CD14-positive monocyte (primary cell): ENCODE measurements around the gene NTPCR. TPM values are rescaled to one million over a fixed set of nuclear protein-coding genes. Genes with fewer than 3 reads are reported as not detected.

Experiments used
- DNase-seq, 3 donors: peaks; one replicate each; pipeline ENCODE4 v3.0.0-alpha.2; 2011 to 2022
- H2AFZ ChIP-seq: 2 replicates; pipeline ENCODE4 v1.6.0; 2012; ENCODE audit warnings: mild to moderate bottlenecking, low read depth, low read length, inconsistent platforms; ENCODE audit not compliant: insufficient read depth, poor library complexity, severe bottlenecking
- H3K27ac ChIP-seq, 2 donors: 1 replicate in 1 of 2; 2 replicates in 1 of 2; pipeline ENCODE4 v1.5.1; 2012 to 2013; ENCODE audit warnings: low read length in 2 of 2, control low read depth in 1 of 2, inconsistent platforms in 1 of 2, low read depth in 1 of 2, mild to moderate bottlenecking in 1 of 2
- H3K27me3 ChIP-seq, 2 donors: one replicate each; pipeline versions ENCODE4 v1.6.0 to v1.6.1; 2011 to 2013; ENCODE audit warnings: low read length in 2 of 2; ENCODE audit not compliant: control insufficient read depth in 2 of 2, insufficient read depth in 2 of 2
- H3K36me3 ChIP-seq, 2 donors: replicated peaks in 1 of 2; 1 replicate in 1 of 2; 2 replicates in 1 of 2; pipeline versions ENCODE4 v1.5.1 to v1.6.1; 2012 to 2013; ENCODE audit warnings: low read length in 2 of 2, control low read depth in 1 of 2, inconsistent platforms in 1 of 2, mild to moderate bottlenecking in 1 of 2; ENCODE audit not compliant: insufficient read depth in 2 of 2, control insufficient read depth in 1 of 2
- H3K4me1 ChIP-seq, 2 donors: 1 replicate in 1 of 2; 2 replicates in 1 of 2; pipeline versions ENCODE4 v1.5.1 to v1.6.1; 2012 to 2013; ENCODE audit warnings: low read length in 2 of 2, control low read depth in 1 of 2, inconsistent platforms in 1 of 2, mild to moderate bottlenecking in 1 of 2, moderate library complexity in 1 of 2; ENCODE audit not compliant: insufficient read depth in 2 of 2, control insufficient read depth in 1 of 2
- H3K4me2 ChIP-seq: replicated peaks from 2 replicates; pipeline ENCODE3; 2012; ENCODE audit warnings: low read length, moderate library complexity, mild to moderate bottlenecking; ENCODE audit not compliant: poor library complexity, severe bottlenecking; ENCODE audit errors: extremely low read depth
- H3K4me3 ChIP-seq, 3 experiments: fragments of 200-600 bp in 1 of 3; sonication (generic) in 1 of 3; replicated peaks in 1 of 3; 1 replicate in 2 of 3; 2 replicates in 1 of 3; pipeline ENCODE4 v1.5.1; 2011 to 2013; ENCODE audit warnings: low read length in 3 of 3, mild to moderate bottlenecking in 3 of 3, control low read depth in 2 of 3, low read depth in 2 of 3, inconsistent platforms in 1 of 3, moderate library complexity in 1 of 3
- H3K79me2 ChIP-seq: 2 replicates; pipeline ENCODE4 v1.6.0; 2012; ENCODE audit warnings: mild to moderate bottlenecking, control low read depth, inconsistent platforms, low read length, moderate library complexity; ENCODE audit not compliant: insufficient read depth
- H3K9ac ChIP-seq: 2 replicates; pipeline ENCODE4 v1.6.0; 2017; ENCODE audit warnings: low read length, mild to moderate bottlenecking; ENCODE audit not compliant: insufficient read depth, poor library complexity, severe bottlenecking
- H3K9me3 ChIP-seq, 2 donors: replicated peaks in 1 of 2; 1 replicate in 1 of 2; 2 replicates in 1 of 2; pipeline versions ENCODE4 v1.5.1 to v1.6.1; 2012 to 2013; ENCODE audit warnings: low read length in 2 of 2, control low read depth in 1 of 2; ENCODE audit not compliant: control insufficient read depth in 1 of 2, insufficient read depth in 1 of 2
- H4K20me1 ChIP-seq: 2 replicates; pipeline ENCODE4 v1.6.0; 2012; ENCODE audit warnings: mild to moderate bottlenecking, low read length, control low read depth, moderate library complexity; ENCODE audit not compliant: insufficient read depth
- H3K27ac Mint-ChIP-seq, 7 donors: one replicate each; pipeline ENCODE4 v1.8.0; 2020; ENCODE audit warnings: mild to moderate bottlenecking in 7 of 7, mixed read lengths in 7 of 7, moderate library complexity in 6 of 7, inconsistent platforms in 2 of 7
- H3K27me3 Mint-ChIP-seq, 3 donors: one replicate each; pipeline ENCODE4 v1.8.0; 2021 to 2022; ENCODE audit warnings: low read depth in 3 of 3, mild to moderate bottlenecking in 3 of 3, mixed read lengths in 3 of 3, moderate library complexity in 3 of 3, inconsistent platforms in 1 of 3
- H3K36me3 Mint-ChIP-seq, 2 donors: one replicate each; pipeline ENCODE4 v1.8.0; 2020; ENCODE audit warnings: mixed read lengths in 2 of 2, inconsistent platforms in 1 of 2, mild to moderate bottlenecking in 1 of 2
- H3K4me1 Mint-ChIP-seq: one replicate; pipeline ENCODE4 v1.8.0; 2020; ENCODE audit warnings: mild to moderate bottlenecking, mixed read lengths
- H3K4me3 Mint-ChIP-seq, 2 donors: one replicate each; pipeline ENCODE4 v1.8.0; 2020; ENCODE audit warnings: mild to moderate bottlenecking in 2 of 2, mixed read lengths in 2 of 2, moderate library complexity in 1 of 2
- H3K9me3 Mint-ChIP-seq, 7 donors: one replicate each; pipeline ENCODE4 v1.8.0; 2020 to 2022; ENCODE audit warnings: mixed read lengths in 7 of 7, mild to moderate bottlenecking in 6 of 7, moderate library complexity in 6 of 7, inconsistent platforms in 2 of 7
- CTCF ChIP-seq: fragments of 200-600 bp; IDR thresholded peaks from one replicate; pipeline ENCODE4 v1.8.0; 2022; ENCODE audit warnings: antibody characterized with exemption, mild to moderate bottlenecking
- WGBS: methylation state at CpG from one replicate; pipeline ENCODE4 v1.1.5; 2013; ENCODE audit warnings: missing lambda C conversion rate; ENCODE audit not compliant: insufficient coverage; 5-methylcytosine and 5-hydroxymethylcytosine counted together
- intact Hi-C, 2 donors: fragments of 100-400 bp; cut with micrococcal nuclease; formaldehyde crosslinking; loops; one replicate each; pipeline versions ENCODE4 v1.15.0 to v1.15.1; 2023
- polyA plus RNA-seq, 3 donors: library from polyadenylated mRNA; depleted of rRNA in 1 of 3; unstranded in 2 of 3; stranded (reverse) in 1 of 3; fragments of 300-500 nt in 2 of 3; fragments of >200 nt in 1 of 3; fragmentation: Illumina TruSeq in 2 of 3; gene quantifications; 1 replicate in 2 of 3; 2 replicates in 1 of 3; pipeline ENCODE4 v1.2.3, GENCODE V29; 2012 to 2021

Gene NTPCR
- polyA plus RNA-seq, 3 donors, result 8.6 to 42.0 (median 31.7) TPM

- H3K9me3 ChIP-seq, result no peaks in the 10 kb centered on the region
- H3K36me3 ChIP-seq, result peaks cover 0 to 7% of the 10 kb centered on the region in 2 donors
- Mint-ChIP-seq H3K27me3 (peaks cover 0 to 2% (median 0%) of the 10 kb centered on the region in 3 donors), H3K36me3 (peaks cover 6 to 19% of the 10 kb centered on the region in 2 donors), H3K4me3 (no peak overlapping the region), H3K9me3 (no peaks in the 10 kb centered on the region), H3K27ac (peak overlapping the region in 1 of 7 donors; percentile 38), H3K4me1 (peaks cover 4% of the 10 kb centered on the region)
- TF ChIP-seq CTCF, result no peak
- H2AFZ ChIP-seq, result no peak overlapping the region
- no peaks in the 10 kb centered on the region for H3K79me2 ChIP-seq
- H3K9ac ChIP-seq, result no peak overlapping the region
- peaks cover 4 to 7% of the 10 kb centered on the region in 2 donors for H3K4me1 ChIP-seq
- H4K20me1 ChIP-seq, result no peaks in the 10 kb centered on the region
- H3K4me3 ChIP-seq, result no peak overlapping the region
- no peaks in the 10 kb centered on the region for H3K27me3 ChIP-seq
- 97% methylated on average over 9 of the region's 14 CpGs for WGBS
- intact Hi-C loops, result no loop called here
- no peak for DNase-seq
- no peak overlapping the region for H3K4me2 ChIP-seq
- H3K27ac ChIP-seq, result no peak overlapping the region
These were observed 33.0 kb downstream of the NTPCR start for GRCh38 chr1:232983375-232983774.

GRCh38 chr1:232983817-232984567 is 33.6 kb downstream of the NTPCR start:
- Mint-ChIP-seq H3K27me3 (peaks cover 0 to 2% (median 0%) of the 10 kb centered on the region in 3 donors), H3K9me3 (no peaks in the 10 kb centered on the region), H3K36me3 (peaks cover 6 to 17% of the 10 kb centered on the region in 2 donors), H3K4me1 (no peaks in the 10 kb centered on the region), H3K4me3 (no peak overlapping the region), H3K27ac (peak overlapping the region in 2 of 7 donors; percentile 50 to 83)
- H3K4me2 ChIP-seq, result no peak overlapping the region
- no peak overlapping the region for H3K27ac ChIP-seq
- H3K9me3 ChIP-seq, result no peaks in the 10 kb centered on the region
- peaks cover 0 to under 1% of the 10 kb centered on the region in 2 donors for H3K4me1 ChIP-seq
- no peaks in the 10 kb centered on the region for H3K27me3 ChIP-seq
- H3K4me3 ChIP-seq, result no peak overlapping the region
- H3K36me3 ChIP-seq, result peaks cover 0 to 7% of the 10 kb centered on the region in 2 donors
- no peak for DNase-seq
- H4K20me1 ChIP-seq, result no peaks in the 10 kb centered on the region
- intact Hi-C loops, result no loop called here
- no peaks in the 10 kb centered on the region for H3K79me2 ChIP-seq
- no peak overlapping the region for H3K9ac ChIP-seq
- WGBS, result 96% methylated on average over 21 of the region's 25 CpGs
- no peak for TF ChIP-seq CTCF
- H2AFZ ChIP-seq, result no peak overlapping the region
